ENCODE results near the gene IQSEC1.
A peak's percentile ranks its signal among the peaks of the same experiment; 100 is the strongest.

The IQSEC1 gene

DNA sequence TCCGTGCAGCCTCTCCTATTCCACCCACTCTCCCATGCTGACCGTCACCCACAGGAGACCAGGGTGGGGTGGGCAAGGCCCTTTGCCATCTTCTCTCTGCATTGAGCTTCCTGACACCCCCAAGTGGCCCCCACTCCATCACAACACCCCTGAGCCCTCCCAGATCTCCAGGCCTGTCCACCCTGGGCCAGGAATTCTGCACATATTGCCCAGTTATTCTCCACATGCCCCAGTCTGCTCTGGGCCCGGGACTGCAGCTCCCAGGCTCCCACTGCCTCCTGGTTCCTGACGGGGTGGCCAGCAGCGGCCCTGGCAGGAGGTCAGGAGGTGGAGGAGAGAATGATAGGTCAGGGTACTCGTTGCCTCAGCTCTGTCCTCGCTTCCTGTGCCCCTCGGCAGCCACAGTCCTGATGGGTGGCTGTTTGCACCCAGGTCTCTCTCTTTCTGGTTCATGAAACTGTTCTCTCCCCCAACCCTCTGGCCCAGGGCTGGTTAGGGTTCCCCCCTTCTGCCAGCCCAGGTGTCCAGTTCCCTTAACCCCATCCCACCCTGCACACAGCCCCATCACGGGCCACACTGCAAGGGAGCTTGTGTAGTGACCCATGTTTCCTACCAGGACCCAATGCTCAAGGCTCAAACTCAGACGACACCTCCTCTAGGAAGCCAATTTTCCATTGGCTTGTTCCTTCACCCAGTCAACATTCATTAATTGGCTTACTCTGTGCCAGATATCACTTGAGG is 47.3 kb downstream of the IQSEC1 start:
- no peak for TF ChIP-seq CTCF (IDR thresholded peaks at IDR 0.05; ENCODE audit: low read depth, low read length)
- DNase-seq (ENCODE audit: extremely low read depth, low read depth), result no peak

GRCh38 chr3:13025090-13025489 is 48.1 kb downstream of the IQSEC1 start:
- TF ChIP-seq CTCF (IDR thresholded peaks at IDR 0.05; ENCODE audit: low read depth, low read length), result no peak
- peak; percentile 12 for DNase-seq (ENCODE audit: extremely low read depth, low read depth)

GRCh38 chr3:13024765-13025065 is 48.5 kb downstream of the IQSEC1 start:
- TF ChIP-seq CTCF (IDR thresholded peaks at IDR 0.05; ENCODE audit: low read depth, low read length), result no peak
- no peak for DNase-seq (ENCODE audit: extremely low read depth, low read depth)

GRCh38 chr3:13023971-13024764 is 49.1 kb downstream of the IQSEC1 start:
- no peak for TF ChIP-seq CTCF (IDR thresholded peaks at IDR 0.05; ENCODE audit: low read depth, low read length)

DNA sequence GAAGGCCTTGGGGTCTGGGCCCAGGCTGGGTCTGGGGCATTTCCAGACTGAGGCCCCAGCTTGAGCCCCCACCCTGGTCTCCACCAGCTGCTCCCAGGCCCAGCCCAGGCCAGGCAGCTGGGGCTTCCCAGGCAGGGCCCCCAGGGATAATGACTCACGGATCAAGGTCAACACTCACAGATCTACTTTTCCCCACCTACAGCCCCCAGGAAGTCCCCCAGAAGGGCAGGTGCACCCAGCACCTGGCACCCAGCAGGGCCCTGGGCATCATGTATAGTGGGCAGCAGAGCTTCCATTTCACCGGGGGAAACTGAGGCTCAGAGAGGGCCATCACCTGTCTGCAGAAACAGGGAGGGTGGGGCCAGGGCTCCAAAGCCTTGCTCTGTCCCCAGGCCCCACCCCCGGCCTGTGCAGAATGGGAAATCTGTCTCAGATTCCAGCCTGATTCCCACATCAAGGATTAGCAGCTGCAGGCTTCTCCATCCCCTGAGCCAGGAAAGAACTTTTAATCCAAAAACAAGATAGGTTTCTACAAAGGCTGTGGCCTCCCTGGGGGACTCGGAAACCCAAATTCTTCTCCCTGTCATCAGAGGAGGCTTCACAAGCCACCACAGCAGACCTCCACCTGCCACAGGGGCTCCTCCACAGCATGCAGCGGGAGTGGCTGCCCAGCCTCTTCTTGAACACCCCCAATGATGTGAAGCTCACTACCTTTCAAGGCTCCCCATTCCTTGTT is 49.8 kb downstream of the IQSEC1 start:
- no peak for TF ChIP-seq CTCF (IDR thresholded peaks at IDR 0.05; ENCODE audit: low read depth, low read length)
- DNase-seq (ENCODE audit: extremely low read depth, low read depth), result no peak

More at GRCh38 chr3:13023971-13024764, 49.1 kb downstream of the IQSEC1 start:
- no peak for DNase-seq (ENCODE audit: extremely low read depth, low read depth)

GRCh38 chr3:13022348-13023234 is 50.6 kb downstream of the IQSEC1 start:
- DNase-seq (ENCODE audit: extremely low read depth, low read depth), result peak; percentile 58
- TF ChIP-seq CTCF (IDR thresholded peaks at IDR 0.05; ENCODE audit: low read depth, low read length), result no peak

Data from AG09319 (cell line).